ENCODE data around the gene C19orf53.
"Not testable (repeated sequence)": the region's sequence is repeated elsewhere in the genome, so short reads cannot be mapped to it uniquely, and the experiment has no call there.

Gene C19orf53

GRCh38 chr19:13779794-13780193, 5.5 kb downstream of the C19orf53 start:
- H3K27ac Mint-ChIP-seq, H3K4me3 Mint-ChIP-seq, H3K27me3 Mint-ChIP-seq, H3K9me3 Mint-ChIP-seq: not testable (repeated sequence)
- Mint-ChIP-seq H3K36me3 (ENCODE audit: low read depth) (peaks cover 36% of the 10 kb centered on the region), H3K4me1 (ENCODE audit: low read depth) (peaks cover 44% of the 10 kb centered on the region)

- H3K27ac Mint-ChIP-seq, result no peak overlapping the region
- H3K36me3 Mint-ChIP-seq (ENCODE audit: low read depth), result peaks cover 23% of the 10 kb centered on the region
These were observed 7.3 kb downstream of the C19orf53 start for GRCh38 chr19:13781547-13781946.

GRCh38 chr19:13782537-13782936, 8.3 kb downstream of the C19orf53 start:
- Mint-ChIP-seq H3K27me3 (no peaks in the 10 kb centered on the region), H3K27ac (no peak overlapping the region), H3K36me3 (ENCODE audit: low read depth) (peaks cover 17% of the 10 kb centered on the region), H3K4me3 (no peak overlapping the region), H3K9me3 (no peaks in the 10 kb centered on the region), H3K4me1 (ENCODE audit: low read depth) (peaks cover 43% of the 10 kb centered on the region)

More at GRCh38 chr19:13781547-13781946, 7.3 kb downstream of the C19orf53 start:
- no peak overlapping the region for H3K4me3 Mint-ChIP-seq
- H3K9me3 Mint-ChIP-seq, result no peaks in the 10 kb centered on the region
- H3K27me3 Mint-ChIP-seq, result no peaks in the 10 kb centered on the region
- peaks cover 38% of the 10 kb centered on the region for H3K4me1 Mint-ChIP-seq (ENCODE audit: low read depth)

GRCh38 chr19:13783565-13784500, 9.6 kb downstream of the C19orf53 start:
- Mint-ChIP-seq H3K36me3 (ENCODE audit: low read depth) (peaks cover 6% of the 10 kb centered on the region), H3K4me3 (no peak overlapping the region), H3K27me3 (no peaks in the 10 kb centered on the region), H3K27ac (peak overlapping the region; percentile 32), H3K9me3 (no peaks in the 10 kb centered on the region), H3K4me1 (ENCODE audit: low read depth) (peaks cover 56% of the 10 kb centered on the region)

- Mint-ChIP-seq H3K9me3 (no peaks in the 10 kb centered on the region), H3K27ac (peak overlapping the region; percentile 81), H3K4me3 (peak overlapping the region; percentile 64), H3K36me3 (ENCODE audit: low read depth) (no peaks in the 10 kb centered on the region), H3K4me1 (ENCODE audit: low read depth) (peaks cover 61% of the 10 kb centered on the region), H3K27me3 (no peaks in the 10 kb centered on the region)
These were observed 10.6 kb downstream of the C19orf53 start for GRCh38 chr19:13784731-13785452.

- Mint-ChIP-seq H3K27ac (peak overlapping the region; percentile 71), H3K4me3 (peak overlapping the region; percentile 48), H3K36me3 (ENCODE audit: low read depth) (no peaks in the 10 kb centered on the region), H3K4me1 (ENCODE audit: low read depth) (peaks cover 49% of the 10 kb centered on the region), H3K9me3 (no peaks in the 10 kb centered on the region), H3K27me3 (no peaks in the 10 kb centered on the region)
These were observed 14.7 kb downstream of the C19orf53 start for GRCh38 chr19:13788991-13789390.

- Mint-ChIP-seq H3K27me3 (no peaks in the 10 kb centered on the region), H3K27ac (peak overlapping the region; percentile 49), H3K4me3 (no peak overlapping the region), H3K36me3 (ENCODE audit: low read depth) (no peaks in the 10 kb centered on the region), H3K4me1 (ENCODE audit: low read depth) (peaks cover 50% of the 10 kb centered on the region), H3K9me3 (no peaks in the 10 kb centered on the region)
These were observed 16.1 kb downstream of the C19orf53 start for GRCh38 chr19:13790354-13790753.

GRCh38 chr19:13793317-13793716, 19.1 kb downstream of the C19orf53 start:
- Mint-ChIP-seq H3K4me3 (peak overlapping the region; percentile 74), H3K4me1 (ENCODE audit: low read depth) (peaks cover 45% of the 10 kb centered on the region)
- not testable (repeated sequence) for H3K36me3 Mint-ChIP-seq (ENCODE audit: low read depth); H3K9me3 Mint-ChIP-seq; H3K27me3 Mint-ChIP-seq; H3K27ac Mint-ChIP-seq

- peaks cover 35% of the 10 kb centered on the region for H3K4me1 Mint-ChIP-seq (ENCODE audit: low read depth)
- no peaks in the 10 kb centered on the region for H3K9me3 Mint-ChIP-seq
- H3K4me3 Mint-ChIP-seq, result peak overlapping the region; percentile 93
- H3K27ac Mint-ChIP-seq, result peak overlapping the region; percentile 69
- H3K36me3 Mint-ChIP-seq (ENCODE audit: low read depth), result no peaks in the 10 kb centered on the region
- H3K27me3 Mint-ChIP-seq, result no peaks in the 10 kb centered on the region
These were observed 20.1 kb downstream of the C19orf53 start for GRCh38 chr19:13794398-13794756.

GRCh38 chr19:13794757-13795589, 20.7 kb downstream of the C19orf53 start, which contains the start of gene ZSWIM4:
Gene ZSWIM4 (plus strand): TSS chr19:13795443. CDS start chr19:13795649, 206 bp downstream.
- peak within 1 kb of the TSS; percentile 93 for H3K4me3 Mint-ChIP-seq
- no peaks in the 10 kb centered on the region for H3K36me3 Mint-ChIP-seq (ENCODE audit: low read depth)
- H3K4me1 Mint-ChIP-seq (ENCODE audit: low read depth), result peaks cover 35% of the 10 kb centered on the region
- H3K9me3 Mint-ChIP-seq, result no peaks in the 10 kb centered on the region
- H3K27me3 Mint-ChIP-seq, result no peaks in the 10 kb centered on the region
- peak within 1 kb of the TSS; percentile 82 for H3K27ac Mint-ChIP-seq

- no peaks in the 10 kb centered on the region for H3K9me3 Mint-ChIP-seq
- H3K4me1 Mint-ChIP-seq (ENCODE audit: low read depth), result peaks cover 29% of the 10 kb centered on the region
- peak overlapping the region; percentile 93 for H3K4me3 Mint-ChIP-seq
These were observed 21.5 kb downstream of the C19orf53 start for GRCh38 chr19:13795595-13796300.

GRCh38 chr19:13796301-13797057, 22.2 kb downstream of the C19orf53 start:
- Mint-ChIP-seq H3K4me3 (peak overlapping the region; percentile 81), H3K9me3 (no peaks in the 10 kb centered on the region), H3K27ac (peak overlapping the region; percentile 79), H3K4me1 (ENCODE audit: low read depth) (peaks cover 29% of the 10 kb centered on the region), H3K27me3 (no peaks in the 10 kb centered on the region), H3K36me3 (ENCODE audit: low read depth) (peaks cover 4% of the 10 kb centered on the region)

More at GRCh38 chr19:13795595-13796300, 21.5 kb downstream of the C19orf53 start:
- H3K27me3 Mint-ChIP-seq, result no peaks in the 10 kb centered on the region
- H3K36me3 Mint-ChIP-seq (ENCODE audit: low read depth), result no peaks in the 10 kb centered on the region
- peak overlapping the region; percentile 79 for H3K27ac Mint-ChIP-seq

- Mint-ChIP-seq H3K4me1 (ENCODE audit: low read depth) (peaks cover 29% of the 10 kb centered on the region), H3K27me3 (no peaks in the 10 kb centered on the region), H3K9me3 (no peaks in the 10 kb centered on the region), H3K27ac (no peak overlapping the region), H3K36me3 (ENCODE audit: low read depth) (peaks cover 4% of the 10 kb centered on the region), H3K4me3 (peak overlapping the region; percentile 81)
These were observed 22.8 kb downstream of the C19orf53 start for GRCh38 chr19:13797058-13797440.
